Ishikawa (cell line): ENCODE data around the gene MFSD1.

ENCODE experiments used
- CEBPB ChIP-seq: IDR thresholded peaks from 2 replicates; pipeline ENCODE4 v1.6.1; 2012
- CREB1 ChIP-seq: IDR thresholded peaks from 2 replicates; pipeline ENCODE4 v1.6.1; 2012; ENCODE audit warnings: low read depth
- EGR1 ChIP-seq: IDR thresholded peaks from 2 replicates; pipeline ENCODE4 v1.6.1; 2012
- EP300 ChIP-seq: IDR thresholded peaks from 2 replicates; pipeline ENCODE4 v1.6.1; 2012; ENCODE audit warnings: borderline replicate concordance
- RAD21 ChIP-seq: IDR thresholded peaks from 2 replicates; pipeline ENCODE4 v1.6.1; 2012; ENCODE audit warnings: low read depth
- TAF1 ChIP-seq: IDR thresholded peaks from 2 replicates; pipeline ENCODE4 v1.6.1; 2012; ENCODE audit warnings: low read depth, mild to moderate bottlenecking
- TCF12 ChIP-seq: IDR thresholded peaks from 2 replicates; pipeline ENCODE4 v1.6.1; 2012; ENCODE audit warnings: low read depth
- TEAD4 ChIP-seq: IDR thresholded peaks from 2 replicates; pipeline ENCODE4 v1.6.1; 2012
- YY1 ChIP-seq: IDR thresholded peaks from 2 replicates; pipeline ENCODE4 v1.6.1; 2012; ENCODE audit warnings: low read depth
- TF ChIP-seq, protein P1 (sequence below): IDR thresholded peaks from 2 replicates; pipeline ENCODE4 v1.6.1; 2012; ENCODE audit warnings: low read depth, mild to moderate bottlenecking
- TF ChIP-seq, protein P2 (sequence below): IDR thresholded peaks from 2 replicates; pipeline ENCODE4 v1.6.1; 2012

DNA sequence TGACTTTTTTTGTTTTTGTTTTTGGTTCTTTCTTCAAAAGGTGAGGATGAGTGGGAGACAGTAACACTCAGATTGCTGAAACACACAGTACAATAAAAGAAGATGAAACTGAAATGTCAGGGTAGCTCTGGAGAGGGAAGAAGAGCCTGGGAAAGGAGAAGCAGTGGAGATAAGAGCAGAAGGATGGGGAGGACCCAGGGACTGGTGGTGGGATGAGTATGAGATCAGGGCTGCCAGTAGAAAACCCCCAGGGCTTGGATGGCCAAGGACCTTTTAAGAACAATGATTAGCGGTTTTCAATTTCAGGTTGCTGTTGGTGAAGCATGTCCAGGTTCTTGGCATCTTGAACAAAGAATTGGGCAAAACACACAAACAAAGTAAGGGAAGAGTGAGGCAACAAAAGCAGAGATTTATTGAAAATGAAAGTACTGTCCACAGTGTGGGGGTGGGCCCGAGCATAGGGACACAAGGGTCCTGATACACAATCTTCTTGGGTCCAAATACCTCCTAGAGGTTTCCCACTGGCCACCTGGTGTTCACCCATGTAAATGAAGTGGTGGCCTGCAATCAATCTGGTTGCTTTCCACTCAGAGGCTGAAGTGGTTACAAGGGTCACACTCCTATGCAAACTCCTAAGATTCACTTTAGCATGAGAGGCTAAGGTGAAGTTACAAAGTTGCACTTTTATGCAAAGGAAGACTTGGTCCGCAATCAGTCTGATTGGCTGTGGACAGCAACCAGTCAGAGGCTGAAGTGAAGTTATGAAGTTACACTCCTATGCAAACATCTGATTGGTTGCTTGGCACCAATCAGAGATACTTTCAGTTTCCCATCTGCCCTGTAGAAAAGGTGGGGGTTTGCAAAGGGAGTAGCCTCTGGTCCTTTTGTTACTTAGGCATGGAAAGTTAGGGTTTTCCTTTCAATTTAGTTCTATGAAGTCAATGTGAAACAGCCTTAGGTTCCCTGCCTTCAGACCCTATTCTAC lies 26.1 kb upstream of the MFSD1 start:
- TF ChIP-seq TAF1 (no peak), EGR1 (no peak), TEAD4 (no peak), CEBPB (no peak), TCF12 (no peak), YY1 (no peak), EP300 (no peak), CREB1 (no peak), RAD21 (no peak)
- TF ChIP-seq, protein P1, sequence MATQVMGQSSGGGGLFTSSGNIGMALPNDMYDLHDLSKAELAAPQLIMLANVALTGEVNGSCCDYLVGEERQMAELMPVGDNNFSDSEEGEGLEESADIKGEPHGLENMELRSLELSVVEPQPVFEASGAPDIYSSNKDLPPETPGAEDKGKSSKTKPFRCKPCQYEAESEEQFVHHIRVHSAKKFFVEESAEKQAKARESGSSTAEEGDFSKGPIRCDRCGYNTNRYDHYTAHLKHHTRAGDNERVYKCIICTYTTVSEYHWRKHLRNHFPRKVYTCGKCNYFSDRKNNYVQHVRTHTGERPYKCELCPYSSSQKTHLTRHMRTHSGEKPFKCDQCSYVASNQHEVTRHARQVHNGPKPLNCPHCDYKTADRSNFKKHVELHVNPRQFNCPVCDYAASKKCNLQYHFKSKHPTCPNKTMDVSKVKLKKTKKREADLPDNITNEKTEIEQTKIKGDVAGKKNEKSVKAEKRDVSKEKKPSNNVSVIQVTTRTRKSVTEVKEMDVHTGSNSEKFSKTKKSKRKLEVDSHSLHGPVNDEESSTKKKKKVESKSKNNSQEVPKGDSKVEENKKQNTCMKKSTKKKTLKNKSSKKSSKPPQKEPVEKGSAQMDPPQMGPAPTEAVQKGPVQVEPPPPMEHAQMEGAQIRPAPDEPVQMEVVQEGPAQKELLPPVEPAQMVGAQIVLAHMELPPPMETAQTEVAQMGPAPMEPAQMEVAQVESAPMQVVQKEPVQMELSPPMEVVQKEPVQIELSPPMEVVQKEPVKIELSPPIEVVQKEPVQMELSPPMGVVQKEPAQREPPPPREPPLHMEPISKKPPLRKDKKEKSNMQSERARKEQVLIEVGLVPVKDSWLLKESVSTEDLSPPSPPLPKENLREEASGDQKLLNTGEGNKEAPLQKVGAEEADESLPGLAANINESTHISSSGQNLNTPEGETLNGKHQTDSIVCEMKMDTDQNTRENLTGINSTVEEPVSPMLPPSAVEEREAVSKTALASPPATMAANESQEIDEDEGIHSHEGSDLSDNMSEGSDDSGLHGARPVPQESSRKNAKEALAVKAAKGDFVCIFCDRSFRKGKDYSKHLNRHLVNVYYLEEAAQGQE, result no peak
- TF ChIP-seq, protein P2, sequence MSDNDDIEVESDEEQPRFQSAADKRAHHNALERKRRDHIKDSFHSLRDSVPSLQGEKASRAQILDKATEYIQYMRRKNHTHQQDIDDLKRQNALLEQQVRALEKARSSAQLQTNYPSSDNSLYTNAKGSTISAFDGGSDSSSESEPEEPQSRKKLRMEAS, result no peak
